ENCODE results near the gene DRP2. TPM values are rescaled to one million over a fixed set of nuclear protein-coding genes. Genes with fewer than 3 reads are reported as not detected.

DRP2 gene
- total RNA-seq, 1 experiment from 2014 or later: 0.94 TPM

- H3K4me2 ChIP-seq: no peak overlapping the region
- no peaks in the 10 kb centered on the region for H3K27me3 ChIP-seq (ENCODE audit: insufficient read depth, low read depth)
- ChIA-PET POLR2A (ENCODE audit: unreplicated experiment) (no interaction called here), CTCF (no interaction called here)
- no peaks in the 10 kb centered on the region for H4K20me1 ChIP-seq (ENCODE audit: insufficient read depth)
- no TSS peak for BruUV-seq (replicated peaks)
- no peaks in the 10 kb centered on the region for H3K36me3 ChIP-seq (ENCODE audit: low read depth)
- TF ChIP-seq EZH2 (IDR thresholded peaks at IDR 0.05; ENCODE audit: low read depth): no peak
- TF ChIP-seq CTCF (conservative IDR thresholded peaks at IDR 0.05): no peak
- no peaks in the 10 kb centered on the region for H3K9me2 ChIP-seq (ENCODE audit: insufficient read depth)
- no peak overlapping the region for H3K4me3 ChIP-seq
- no peaks in the 10 kb centered on the region for H3K9me3 ChIP-seq (ENCODE audit: insufficient read depth, low read depth)
- no peaks in the 10 kb centered on the region for H3K4me1 ChIP-seq (replicated peaks; ENCODE audit: insufficient read depth)
- no peaks in the 10 kb centered on the region for H3F3A ChIP-seq (ENCODE audit: insufficient read depth, low read depth)
- no peak overlapping the region for H2AFZ ChIP-seq
- intact Hi-C loops (cut with micrococcal nuclease; ENCODE audit: unreplicated experiment): no loop called here
- no peaks in the 10 kb centered on the region for H3K79me2 ChIP-seq (ENCODE audit: low read depth)
- no peak for DNase-seq
- H3K27ac ChIP-seq: no peak overlapping the region
Observed at GRCh38 chrX:101230636-101231035, 11.1 kb downstream of the DRP2 start.

GRCh38 chrX:101231080-101231479 lies 11.5 kb downstream of the DRP2 start:
- no peaks in the 10 kb centered on the region for H3K27me3 ChIP-seq (ENCODE audit: insufficient read depth, low read depth)
- DNase-seq: no peak
- H3K4me1 ChIP-seq (replicated peaks; ENCODE audit: insufficient read depth): no peaks in the 10 kb centered on the region
- H3K4me2 ChIP-seq: no peak overlapping the region
- no peaks in the 10 kb centered on the region for H3K9me3 ChIP-seq (ENCODE audit: insufficient read depth, low read depth)
- no peak overlapping the region for H3K4me3 ChIP-seq
- no peaks in the 10 kb centered on the region for H3K79me2 ChIP-seq (ENCODE audit: low read depth)
- intact Hi-C loops (cut with micrococcal nuclease; ENCODE audit: unreplicated experiment): no loop called here
- no peaks in the 10 kb centered on the region for H3F3A ChIP-seq (ENCODE audit: insufficient read depth, low read depth)
- ChIA-PET POLR2A (ENCODE audit: unreplicated experiment) (no interaction called here), CTCF (no interaction called here)
- no peaks in the 10 kb centered on the region for H3K36me3 ChIP-seq (ENCODE audit: low read depth)
- no TSS peak for BruUV-seq (replicated peaks)
- H3K9me2 ChIP-seq (ENCODE audit: insufficient read depth): no peaks in the 10 kb centered on the region
- no peaks in the 10 kb centered on the region for H4K20me1 ChIP-seq (ENCODE audit: insufficient read depth)
- TF ChIP-seq EZH2 (IDR thresholded peaks at IDR 0.05; ENCODE audit: low read depth): no peak
- TF ChIP-seq CTCF (conservative IDR thresholded peaks at IDR 0.05): no peak
- no peak overlapping the region for H3K27ac ChIP-seq
- H2AFZ ChIP-seq: no peak overlapping the region

GRCh38 chrX:101232316-101232715 lies 12.7 kb downstream of the DRP2 start:
- BruUV-seq (replicated peaks): no TSS peak
- Histone ChIP-seq H3K27me3 (ENCODE audit: insufficient read depth, low read depth) (no peaks in the 10 kb centered on the region), H3K9me3 (ENCODE audit: insufficient read depth, low read depth) (no peaks in the 10 kb centered on the region), H3K79me2 (ENCODE audit: low read depth) (no peaks in the 10 kb centered on the region), H4K20me1 (ENCODE audit: insufficient read depth) (no peaks in the 10 kb centered on the region), H3F3A (ENCODE audit: insufficient read depth, low read depth) (no peaks in the 10 kb centered on the region), H3K27ac (no peak overlapping the region), H3K36me3 (ENCODE audit: low read depth) (no peaks in the 10 kb centered on the region), H2AFZ (no peak overlapping the region), H3K4me3 (no peak overlapping the region), H3K4me1 (replicated peaks; ENCODE audit: insufficient read depth) (no peaks in the 10 kb centered on the region), H3K9me2 (ENCODE audit: insufficient read depth) (no peaks in the 10 kb centered on the region), H3K4me2 (no peak overlapping the region)
- TF ChIP-seq EZH2 (IDR thresholded peaks at IDR 0.05; ENCODE audit: low read depth): no peak
- no peak for TF ChIP-seq CTCF (conservative IDR thresholded peaks at IDR 0.05)
- POLR2A ChIA-PET (ENCODE audit: unreplicated experiment): no interaction called here
- intact Hi-C loops (cut with micrococcal nuclease; ENCODE audit: unreplicated experiment): no loop called here
- DNase-seq: no peak
- CTCF ChIA-PET: no interaction called here

Data from PC-9 (cell line).